Duodenal mucosa (tissue), 2 donors: ENCODE measurements around the gene PTPRQ.

ENCODE experiments used
- H3K27ac ChIP-seq: one replicate; pipeline ENCODE4 v1.7.0; 2013; ENCODE audit warnings: low read depth, low read length
- H3K27me3 ChIP-seq, 2 donors: one replicate each; pipeline ENCODE4 v1.7.0; 2013; ENCODE audit warnings: low read length in 2 of 2, control low read depth in 1 of 2; ENCODE audit not compliant: insufficient read depth in 2 of 2, control insufficient read depth in 1 of 2
- H3K36me3 ChIP-seq, 2 donors: one replicate each; pipeline ENCODE4 v1.7.0; 2013; ENCODE audit warnings: low read length in 2 of 2, control low read depth in 1 of 2; ENCODE audit not compliant: insufficient read depth in 2 of 2, control insufficient read depth in 1 of 2
- H3K4me1 ChIP-seq, 2 donors: one replicate each; pipeline ENCODE4 v1.7.0; 2013; ENCODE audit warnings: low read length in 2 of 2, control low read depth in 1 of 2; ENCODE audit not compliant: insufficient read depth in 2 of 2, control insufficient read depth in 1 of 2
- H3K4me3 ChIP-seq, 2 donors: one replicate each; pipeline ENCODE4 v1.7.0; 2013; ENCODE audit warnings: low read length in 2 of 2, low read depth in 1 of 2
- H3K9ac ChIP-seq, 2 donors: one replicate each; pipeline ENCODE4 v1.7.0; 2013; ENCODE audit warnings: low read length in 2 of 2, low read depth in 1 of 2
- H3K9me3 ChIP-seq, 2 donors: one replicate each; pipeline ENCODE4 v1.7.0; 2013; ENCODE audit warnings: low read length in 2 of 2, control low read depth in 1 of 2; ENCODE audit not compliant: control insufficient read depth in 1 of 2

The PTPRQ gene

DNA sequence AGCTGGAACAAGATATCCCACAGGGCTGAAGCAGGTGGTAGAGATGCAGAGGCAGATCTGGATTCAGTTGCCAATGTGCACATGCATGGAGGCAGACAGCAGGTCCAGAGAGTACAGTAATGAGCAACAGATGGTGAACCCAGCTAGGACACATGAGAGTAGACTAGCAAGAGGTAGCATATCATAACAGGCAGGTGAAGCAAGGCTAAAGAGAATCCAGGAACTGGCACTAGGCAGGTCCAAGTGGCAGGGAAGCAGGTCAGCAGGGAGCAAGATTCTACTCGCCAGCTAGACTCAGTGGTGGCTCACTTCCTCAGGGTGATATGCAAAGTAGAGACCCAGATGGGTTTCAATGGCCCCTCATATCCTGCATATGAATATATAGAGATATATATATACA is 248.1 kb downstream of the PTPRQ start:
- no peaks in the 10 kb centered on the region for H3K9me3 ChIP-seq
- H3K27ac ChIP-seq: no peak overlapping the region
- no peak overlapping the region for H3K9ac ChIP-seq
- no peaks in the 10 kb centered on the region for H3K4me1 ChIP-seq
- H3K36me3 ChIP-seq: no peaks in the 10 kb centered on the region
- no peaks in the 10 kb centered on the region for H3K27me3 ChIP-seq
- H3K4me3 ChIP-seq: no peak overlapping the region

DNA sequence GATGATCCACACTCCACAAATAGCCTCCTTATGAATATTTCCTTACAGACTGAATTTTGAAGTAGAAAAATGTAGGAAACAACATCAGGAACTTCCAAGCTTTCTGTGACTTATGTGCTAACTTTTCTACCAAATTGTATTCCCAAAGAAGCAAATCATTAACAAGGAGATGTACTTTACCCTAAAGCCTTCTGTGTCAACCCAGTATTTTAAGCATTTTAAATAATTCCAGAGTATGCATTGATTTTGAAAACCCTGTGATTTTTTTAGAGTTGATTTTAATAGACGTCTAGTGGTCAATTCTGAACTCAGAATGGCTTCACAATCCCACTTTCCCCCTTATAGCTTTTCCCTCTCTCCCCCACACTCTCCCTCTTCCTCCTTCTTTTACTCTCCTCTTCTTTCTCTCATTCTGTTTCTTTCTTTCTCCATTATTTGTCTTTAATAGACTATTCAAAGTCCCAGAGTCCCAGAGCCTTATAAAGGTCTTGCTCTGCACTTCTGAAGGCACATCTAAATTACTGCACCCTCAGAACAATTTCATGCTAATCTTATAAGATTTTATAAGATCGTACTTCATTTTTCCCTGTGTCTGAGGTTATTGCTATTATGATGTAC is 253.3 kb downstream of the PTPRQ start:
- no peaks in the 10 kb centered on the region for H3K27me3 ChIP-seq
- H3K27ac ChIP-seq: no peak overlapping the region
- no peaks in the 10 kb centered on the region for H3K9me3 ChIP-seq
- H3K36me3 ChIP-seq: no peaks in the 10 kb centered on the region
- H3K4me1 ChIP-seq: no peaks in the 10 kb centered on the region
- no peak overlapping the region for H3K4me3 ChIP-seq
- H3K9ac ChIP-seq: no peak overlapping the region

DNA sequence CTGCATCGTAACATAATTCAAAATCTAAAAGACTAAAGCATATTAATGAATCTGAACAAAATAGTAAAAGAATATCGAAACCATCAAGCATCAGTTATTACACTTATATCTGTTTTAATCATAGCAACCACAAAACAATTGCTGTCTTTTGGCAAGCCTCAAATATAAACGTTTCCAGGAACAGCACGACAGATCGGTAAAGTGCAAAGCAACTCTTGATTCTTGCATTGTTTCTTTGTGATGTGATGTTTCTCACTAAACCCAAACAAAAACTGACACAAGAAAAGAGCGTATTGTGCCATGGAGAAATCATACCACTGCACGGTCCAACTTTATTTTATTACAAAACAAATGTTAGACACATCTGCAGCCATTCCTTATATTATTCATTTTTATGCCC is 254.2 kb downstream of the PTPRQ start:
- Histone ChIP-seq H3K27ac (no peak overlapping the region), H3K4me3 (no peak overlapping the region), H3K4me1 (no peaks in the 10 kb centered on the region), H3K9me3 (no peaks in the 10 kb centered on the region), H3K36me3 (no peaks in the 10 kb centered on the region), H3K27me3 (no peaks in the 10 kb centered on the region), H3K9ac (no peak overlapping the region)

DNA sequence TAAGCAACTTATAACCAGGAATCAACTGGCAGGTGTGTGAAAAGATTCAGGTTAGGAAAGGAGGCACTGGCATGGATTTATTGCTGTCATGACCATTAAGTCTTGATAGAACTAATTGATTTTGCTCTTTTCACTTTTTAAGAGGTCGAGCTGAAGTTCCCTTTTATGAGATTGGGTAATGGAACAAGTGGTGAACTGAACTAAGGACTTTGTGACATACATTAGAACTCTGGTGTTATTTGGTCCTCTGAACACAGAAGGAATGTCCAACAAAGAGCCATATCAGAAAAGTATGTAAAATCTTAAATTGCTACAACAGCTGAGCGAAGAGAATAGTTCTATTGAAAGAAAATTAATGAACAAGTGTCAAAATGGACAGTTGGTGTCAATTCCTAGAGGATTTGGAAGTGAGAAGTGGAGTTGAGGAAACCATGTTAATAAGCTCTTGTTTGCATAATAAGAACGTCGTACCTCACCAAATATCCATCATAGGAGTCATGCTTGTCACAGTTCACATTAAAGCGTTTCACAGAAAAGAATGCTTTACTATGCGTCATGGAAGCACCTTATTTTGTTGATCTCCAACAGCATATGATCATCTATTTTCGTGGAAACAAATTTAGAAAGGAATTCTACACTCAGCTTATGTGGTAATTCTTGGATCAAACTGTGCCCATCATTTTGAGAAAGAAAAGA is 255.0 kb downstream of the PTPRQ start:
- Histone ChIP-seq H3K9ac (no peak overlapping the region), H3K4me3 (no peak overlapping the region), H3K27ac (no peak overlapping the region), H3K4me1 (no peaks in the 10 kb centered on the region), H3K27me3 (no peaks in the 10 kb centered on the region), H3K36me3 (no peaks in the 10 kb centered on the region), H3K9me3 (no peaks in the 10 kb centered on the region)

DNA sequence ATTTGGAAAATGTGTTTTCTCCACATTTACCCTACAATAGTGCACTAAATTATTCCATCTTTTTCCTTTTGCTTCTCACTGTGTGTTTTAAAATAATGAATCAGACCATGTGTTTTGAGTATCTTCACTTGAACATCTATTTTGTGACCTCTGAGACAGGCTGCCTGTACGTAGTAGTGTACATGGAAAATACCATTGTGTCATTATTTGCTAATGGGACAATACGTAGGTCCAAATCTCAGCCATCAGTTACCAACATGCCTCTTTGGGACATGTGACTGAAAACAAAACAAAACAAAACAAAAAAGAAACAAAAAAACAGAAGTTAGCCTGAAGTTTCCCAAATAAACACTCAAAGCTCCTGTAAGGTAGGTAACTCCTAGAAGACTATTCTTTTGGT is 256.3 kb downstream of the PTPRQ start:
- H3K4me3 ChIP-seq: no peak overlapping the region
- no peaks in the 10 kb centered on the region for H3K4me1 ChIP-seq
- H3K36me3 ChIP-seq: no peaks in the 10 kb centered on the region
- no peak overlapping the region for H3K9ac ChIP-seq
- H3K27ac ChIP-seq: no peak overlapping the region
- H3K27me3 ChIP-seq: no peaks in the 10 kb centered on the region
- no peaks in the 10 kb centered on the region for H3K9me3 ChIP-seq

DNA sequence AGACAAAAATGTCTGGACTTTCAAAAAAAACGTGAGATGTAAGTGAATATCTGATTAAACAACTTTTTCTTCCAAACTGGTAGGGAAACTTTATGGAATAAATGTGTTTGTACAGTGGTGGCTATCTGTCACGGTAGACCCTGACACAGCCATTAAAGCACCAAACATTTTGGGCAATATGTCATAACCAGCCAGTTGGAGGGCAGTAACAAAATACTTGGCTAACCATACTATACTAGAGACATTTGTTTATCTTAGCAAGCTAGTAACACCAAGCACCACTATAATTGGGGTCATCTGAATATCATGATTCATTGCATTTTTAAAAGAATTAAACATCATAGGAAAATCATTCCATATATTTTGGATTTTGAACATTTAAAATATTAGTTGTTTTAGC is 257.4 kb downstream of the PTPRQ start:
- Histone ChIP-seq H3K9me3 (no peaks in the 10 kb centered on the region), H3K9ac (no peak overlapping the region), H3K4me3 (no peak overlapping the region), H3K27ac (no peak overlapping the region), H3K4me1 (no peaks in the 10 kb centered on the region), H3K27me3 (no peaks in the 10 kb centered on the region), H3K36me3 (no peaks in the 10 kb centered on the region)

DNA sequence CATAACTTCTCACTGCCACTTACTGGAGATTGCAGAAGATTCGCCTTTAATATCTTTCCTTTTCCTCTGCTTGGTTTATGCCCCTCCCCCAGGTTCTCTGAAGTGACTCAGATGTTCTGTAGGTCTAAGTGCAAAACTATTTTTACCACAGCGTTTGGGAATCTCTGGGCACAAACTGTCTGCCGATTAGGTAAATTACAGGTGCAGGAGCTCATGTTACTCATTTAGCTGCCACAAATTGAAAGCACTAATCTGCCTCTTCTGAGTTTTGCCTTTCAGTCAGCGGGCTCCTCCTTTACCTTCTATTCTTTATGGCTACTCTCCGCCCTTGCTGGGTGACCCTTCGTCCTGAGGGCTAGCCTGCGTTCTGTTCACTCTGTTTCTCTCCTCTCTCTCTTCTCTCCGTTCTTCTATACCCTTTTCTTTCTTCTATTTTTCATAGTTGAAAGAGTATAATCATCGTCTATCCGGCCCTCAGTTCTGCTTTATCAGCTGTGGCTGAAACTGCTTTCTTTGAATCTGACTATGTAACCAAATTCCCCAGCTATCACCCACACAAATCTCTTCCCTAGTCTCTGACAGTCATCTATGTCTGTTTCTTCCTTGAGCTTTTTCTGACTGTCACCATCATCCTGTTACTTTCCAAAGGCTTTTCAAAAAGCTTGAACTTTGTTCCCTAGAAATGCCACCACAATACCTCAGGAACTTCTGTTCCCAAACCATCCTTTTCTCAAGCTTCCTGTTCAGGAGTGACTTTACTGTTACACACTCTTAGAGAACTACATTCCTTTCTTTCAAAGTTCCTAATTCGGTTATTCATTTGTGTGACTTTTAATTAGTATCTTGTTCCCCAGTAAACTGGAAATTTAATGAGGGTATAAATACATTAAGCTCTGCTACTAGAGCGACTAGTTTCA is 259.1 kb downstream of the PTPRQ start:
- Histone ChIP-seq H3K36me3 (no peaks in the 10 kb centered on the region), H3K4me1 (no peaks in the 10 kb centered on the region), H3K9me3 (no peaks in the 10 kb centered on the region), H3K4me3 (no peak overlapping the region), H3K27me3 (no peaks in the 10 kb centered on the region), H3K27ac (no peak overlapping the region), H3K9ac (no peak overlapping the region)

DNA sequence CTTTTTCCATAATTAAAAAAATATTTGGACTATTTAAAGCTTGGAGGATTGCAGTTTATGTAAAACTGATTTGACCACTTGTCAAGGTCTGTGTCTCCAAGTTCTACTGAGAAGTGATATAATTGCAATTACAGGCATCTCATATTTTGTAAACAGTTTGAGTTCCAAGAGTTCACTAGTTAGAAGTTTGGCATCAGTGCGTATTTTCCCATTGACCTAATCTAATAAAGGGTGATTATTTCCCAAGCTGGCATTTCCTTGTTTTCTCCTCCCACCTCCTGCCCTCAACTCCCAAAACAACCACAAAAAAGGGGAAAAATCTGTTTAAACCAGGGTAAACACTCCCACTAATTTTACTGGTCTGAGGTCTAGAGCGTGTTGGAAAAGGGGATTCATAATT is 260.4 kb downstream of the PTPRQ start:
- no peak overlapping the region for H3K27ac ChIP-seq
- no peak overlapping the region for H3K4me3 ChIP-seq
- H3K27me3 ChIP-seq: peaks cover 0 to 5% of the 10 kb centered on the region in 2 donors
- no peaks in the 10 kb centered on the region for H3K9me3 ChIP-seq
- no peaks in the 10 kb centered on the region for H3K36me3 ChIP-seq
- H3K4me1 ChIP-seq: no peaks in the 10 kb centered on the region
- no peak overlapping the region for H3K9ac ChIP-seq

DNA sequence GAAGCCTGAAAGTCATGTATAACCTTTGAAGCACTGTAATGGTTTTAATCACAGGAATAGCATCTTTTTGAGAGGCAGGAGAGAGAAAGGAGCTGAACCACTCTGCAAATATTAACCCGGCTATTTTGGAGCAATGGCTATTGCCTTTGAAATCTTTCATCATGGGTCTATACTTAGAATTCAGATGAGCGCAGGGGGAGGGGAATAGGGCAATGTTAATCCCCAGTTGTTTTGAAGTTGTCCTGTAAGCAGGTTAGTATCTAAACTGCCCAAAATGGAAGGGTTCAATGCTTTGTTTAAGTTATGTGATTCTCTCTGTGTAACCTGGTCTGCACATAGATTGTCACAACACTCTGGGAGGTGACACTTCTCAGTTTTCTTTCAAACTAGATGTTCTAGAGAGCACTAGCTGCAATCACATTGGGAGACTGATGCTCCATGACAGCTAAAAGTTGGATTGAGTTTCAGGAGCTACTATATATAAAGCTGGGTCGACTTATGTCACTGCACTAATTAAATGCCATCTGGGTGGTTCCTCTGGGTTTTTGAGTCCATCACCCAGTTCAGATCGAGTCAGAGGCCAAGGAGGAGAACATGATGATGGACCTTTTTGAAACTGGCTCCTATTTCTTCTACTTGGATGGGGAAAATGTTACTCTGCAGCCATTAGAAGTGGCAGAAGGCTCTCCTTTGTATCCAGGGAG is 263.2 kb downstream of the PTPRQ start, which contains the start of gene MYF6:
TSS of gene MYF6 (plus strand) at position 509 of the 704 bp plus-strand sequence. CDS start at position 595, 86 bp downstream.
- H3K27me3 ChIP-seq: peaks cover 0 to 5% of the 10 kb centered on the region in 2 donors
- H3K9me3 ChIP-seq: no peaks in the 10 kb centered on the region
- H3K4me3 ChIP-seq: no peak within 1 kb of the TSS
- no peak within 1 kb of the TSS for H3K27ac ChIP-seq
- H3K9ac ChIP-seq: no peak within 1 kb of the TSS
- no peaks in the 10 kb centered on the region for H3K4me1 ChIP-seq
- no peaks in the 10 kb centered on the region for H3K36me3 ChIP-seq
